ENCODE measurements around the gene DYDC1.
"Not testable (repeated sequence)": the region's sequence is repeated elsewhere in the genome, so short reads cannot be mapped to it uniquely, and the experiment has no call there.

DYDC1 gene

GRCh38 chr10:80365510-80365909 lies 9.0 kb upstream of the DYDC1 start:
- Mint-ChIP-seq H3K4me3 (no peak overlapping the region), H3K27ac (no peak overlapping the region), H3K36me3 (no peaks in the 10 kb centered on the region), H3K4me1 (no peaks in the 10 kb centered on the region), H3K9me3 (peaks cover 6% of the 10 kb centered on the region), H3K27me3 (peaks cover 23% of the 10 kb centered on the region)
- CTCF ChIA-PET: interaction anchor here (0.5 kb wide), 1 partner anchor 312 kb away, joined by 3 read pairs; no protein-coding TSS in a partner anchor
- no peak for DNase-seq

DNA sequence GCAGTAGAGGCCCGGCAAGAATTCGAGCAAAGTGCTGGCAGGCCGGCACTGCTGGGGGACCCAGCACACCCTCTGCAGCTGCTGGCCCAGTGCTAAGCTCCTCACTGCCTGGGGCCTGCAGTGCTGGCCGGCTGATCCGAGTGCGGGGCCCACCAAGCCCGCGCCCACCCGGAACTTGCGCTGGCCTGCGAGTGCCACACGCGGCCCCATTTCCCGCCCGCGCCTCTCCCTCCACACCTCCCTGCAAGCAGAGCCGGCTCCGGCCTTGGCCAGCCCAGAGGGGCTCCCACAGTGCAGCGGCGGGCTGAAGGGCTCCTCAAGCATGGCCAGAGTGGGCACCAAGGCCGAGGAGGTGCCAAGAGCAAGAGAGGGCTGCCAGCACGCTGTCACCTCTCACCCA lies 3.1 kb upstream of the DYDC1 start:
- CTCF ChIA-PET: interaction anchor here (0.9 kb wide), 1 partner anchor 18 kb away, joined by 4 read pairs; no protein-coding TSS in a partner anchor
- H3K27me3 Mint-ChIP-seq: peaks cover 46% of the 10 kb centered on the region
- H3K4me1 Mint-ChIP-seq: peaks cover 7% of the 10 kb centered on the region
- no peak overlapping the region for H3K4me3 Mint-ChIP-seq
- H3K9me3 Mint-ChIP-seq: no peaks in the 10 kb centered on the region
- no peak for DNase-seq
- H3K36me3 Mint-ChIP-seq: no peaks in the 10 kb centered on the region
- H3K27ac Mint-ChIP-seq: no peak overlapping the region

- H3K27me3 Mint-ChIP-seq: peaks cover 46% of the 10 kb centered on the region
- not testable (repeated sequence) for H3K9me3 Mint-ChIP-seq, DNase-seq, H3K27ac Mint-ChIP-seq, H3K4me3 Mint-ChIP-seq, H3K4me1 Mint-ChIP-seq, H3K36me3 Mint-ChIP-seq
- CTCF ChIA-PET: interaction anchor here (0.9 kb wide), 1 partner anchor 19 kb away, joined by 4 read pairs; no protein-coding TSS in a partner anchor
Measured at GRCh38 chr10:80358925-80359324, 2.4 kb upstream of the DYDC1 start.

GRCh38 chr10:80357851-80358125 lies 1.2 kb upstream of the DYDC1 start:
- H3K4me1 Mint-ChIP-seq: peaks cover 7% of the 10 kb centered on the region
- H3K36me3 Mint-ChIP-seq: no peaks in the 10 kb centered on the region
- CTCF ChIA-PET: interaction anchor here (1.5 kb wide), 1 partner anchor 20 kb away, joined by 8 read pairs; no protein-coding TSS in a partner anchor
- peaks cover 47% of the 10 kb centered on the region for H3K27me3 Mint-ChIP-seq
- no peak overlapping the region for H3K27ac Mint-ChIP-seq
- no peak for DNase-seq
- H3K9me3 Mint-ChIP-seq: no peaks in the 10 kb centered on the region
- no peak overlapping the region for H3K4me3 Mint-ChIP-seq

DNA sequence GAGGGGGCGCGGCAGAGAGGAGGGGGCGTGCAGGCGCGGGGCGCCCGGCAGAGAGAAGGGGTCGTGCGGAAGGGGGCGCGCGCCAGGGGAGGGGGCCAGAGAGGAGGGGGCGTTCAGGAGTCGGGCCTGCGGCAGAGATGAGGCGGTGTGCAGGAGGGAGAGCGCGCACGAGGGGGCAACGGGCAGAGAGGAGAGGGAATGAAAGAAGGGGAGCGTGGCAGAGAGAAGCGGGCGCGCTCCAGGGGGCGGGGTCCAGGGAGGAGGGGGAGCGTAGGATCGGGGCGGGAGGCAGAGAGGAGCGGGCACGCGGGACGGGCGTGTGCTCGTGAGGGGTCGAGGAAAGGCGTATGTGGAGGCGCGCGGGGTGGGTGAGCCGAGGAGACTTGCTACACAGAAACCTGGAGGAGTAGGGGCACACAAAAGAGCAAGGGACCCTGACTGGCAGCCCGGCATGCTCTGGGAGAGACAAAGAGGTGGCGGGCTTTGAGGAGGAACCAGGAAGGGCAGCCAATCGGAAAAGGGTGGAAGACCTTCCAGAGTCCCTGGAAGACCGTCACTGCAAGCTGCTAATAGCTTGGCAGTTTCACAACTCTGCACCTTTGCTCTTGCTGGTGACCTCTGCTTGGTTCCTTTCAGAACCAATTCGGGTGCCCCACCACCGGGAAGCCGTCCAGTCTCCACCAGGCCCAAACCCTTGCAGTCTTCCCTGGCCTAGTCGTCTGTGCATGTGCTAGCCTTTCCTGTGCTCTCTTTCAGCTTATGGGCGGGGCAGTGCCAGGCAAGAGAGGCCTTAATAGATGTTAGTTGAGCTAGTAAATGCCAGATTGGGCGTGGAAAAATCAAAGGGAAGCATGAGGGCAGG lies 665 bp upstream of the DYDC1 start:
- CTCF ChIA-PET: interaction anchor here (1.5 kb wide), 1 partner anchor 21 kb away, joined by 8 read pairs; no protein-coding TSS in a partner anchor
- peaks cover 45% of the 10 kb centered on the region for H3K27me3 Mint-ChIP-seq

DNA sequence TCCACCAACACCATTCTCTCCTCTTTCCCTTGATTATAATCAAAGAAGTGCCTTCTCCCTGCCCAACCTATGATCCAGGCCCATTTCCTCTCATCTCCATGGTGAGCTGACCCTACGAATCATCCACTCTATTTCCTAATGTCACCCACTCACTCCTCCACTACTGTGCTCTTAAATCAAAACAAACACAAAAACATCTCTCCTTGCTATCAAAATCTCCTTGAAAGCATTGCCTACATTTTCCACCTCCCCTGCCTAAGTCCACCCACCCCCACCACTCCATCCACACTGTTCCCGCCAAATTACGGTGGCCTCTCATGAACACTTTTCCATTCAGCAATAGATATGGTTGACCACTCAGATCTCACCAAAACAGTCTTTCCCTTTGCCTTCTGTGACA lies 5.3 kb downstream of the DYDC1 start:
- DNase-seq: no peak
- CTCF ChIA-PET: interaction anchor here (1.2 kb wide), 1 partner anchor 27 kb away, joined by 3 read pairs; no protein-coding TSS in a partner anchor

More for the DNA sequence above, 665 bp upstream of the DYDC1 start:
- Mint-ChIP-seq H3K4me3 (peak overlapping the region; percentile 59), H3K4me1 (peaks cover 7% of the 10 kb centered on the region), H3K27ac (no peak overlapping the region), H3K36me3 (no peaks in the 10 kb centered on the region), H3K9me3 (no peaks in the 10 kb centered on the region)
- no peak for DNase-seq

GRCh38 chr10:80350251-80350650 lies 6.3 kb downstream of the DYDC1 start:
- Mint-ChIP-seq H3K9me3 (no peaks in the 10 kb centered on the region), H3K27ac (no peak overlapping the region), H3K27me3 (peaks cover 7% of the 10 kb centered on the region), H3K4me1 (no peaks in the 10 kb centered on the region), H3K4me3 (no peak overlapping the region), H3K36me3 (no peaks in the 10 kb centered on the region)
- CTCF ChIA-PET: interaction anchor here (1.2 kb wide), 1 partner anchor 28 kb away, joined by 3 read pairs; no protein-coding TSS in a partner anchor
- DNase-seq: no peak

More for the DNA sequence above, 5.3 kb downstream of the DYDC1 start:
- no peaks in the 10 kb centered on the region for H3K36me3 Mint-ChIP-seq
- H3K27ac Mint-ChIP-seq: no peak overlapping the region
- no peaks in the 10 kb centered on the region for H3K9me3 Mint-ChIP-seq
- no peaks in the 10 kb centered on the region for H3K4me1 Mint-ChIP-seq
- no peak overlapping the region for H3K4me3 Mint-ChIP-seq
- H3K27me3 Mint-ChIP-seq: peaks cover 14% of the 10 kb centered on the region

DNA sequence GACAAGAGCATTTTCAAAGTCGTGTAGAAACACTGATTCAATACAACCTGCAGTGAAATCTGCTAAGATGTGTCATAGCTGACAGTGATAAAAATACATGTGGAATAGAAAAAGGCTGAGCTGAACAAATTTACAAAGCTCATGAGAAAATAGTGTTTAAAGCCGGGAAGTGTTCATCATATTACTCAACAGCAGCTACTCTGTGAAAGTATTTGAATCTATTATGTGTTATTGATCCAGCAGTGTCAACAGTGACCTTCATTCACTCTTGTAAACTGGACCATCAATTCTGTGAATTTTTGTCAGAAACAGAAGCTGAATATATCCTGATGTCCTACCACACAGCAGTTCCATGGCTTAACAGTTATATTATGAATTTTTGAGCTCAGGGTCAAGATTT lies 11.6 kb downstream of the DYDC1 start:
- Mint-ChIP-seq H3K27ac (no peak overlapping the region), H3K4me3 (no peak overlapping the region), H3K27me3 (no peaks in the 10 kb centered on the region), H3K36me3 (no peaks in the 10 kb centered on the region), H3K9me3 (no peaks in the 10 kb centered on the region), H3K4me1 (no peaks in the 10 kb centered on the region)
- CTCF ChIA-PET: no interaction called here
- DNase-seq: no peak

DNA sequence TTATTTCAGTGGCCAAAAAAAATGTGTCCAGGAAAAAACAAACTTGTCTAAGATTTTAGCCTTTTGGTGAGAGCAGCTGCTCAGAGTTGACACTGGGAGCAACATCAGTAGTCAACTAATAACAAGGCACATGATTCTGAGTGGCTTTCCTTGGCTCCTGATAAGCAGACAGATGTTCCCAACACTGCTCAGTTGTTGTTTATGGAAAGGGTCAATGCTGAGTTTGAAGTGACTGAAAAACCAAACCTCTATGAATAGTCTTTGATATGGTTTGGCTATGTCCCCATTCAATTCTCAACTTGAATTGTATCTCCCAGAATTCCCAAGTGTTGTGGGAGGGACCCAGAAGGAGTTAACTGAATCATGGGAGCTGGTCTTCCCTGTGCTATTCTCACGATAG lies 12.3 kb downstream of the DYDC1 start:
- Mint-ChIP-seq H3K36me3 (no peaks in the 10 kb centered on the region), H3K27me3 (no peaks in the 10 kb centered on the region), H3K27ac (no peak overlapping the region), H3K4me3 (no peak overlapping the region), H3K9me3 (no peaks in the 10 kb centered on the region), H3K4me1 (no peaks in the 10 kb centered on the region)
- no peak for DNase-seq
- CTCF ChIA-PET: no interaction called here

DNA sequence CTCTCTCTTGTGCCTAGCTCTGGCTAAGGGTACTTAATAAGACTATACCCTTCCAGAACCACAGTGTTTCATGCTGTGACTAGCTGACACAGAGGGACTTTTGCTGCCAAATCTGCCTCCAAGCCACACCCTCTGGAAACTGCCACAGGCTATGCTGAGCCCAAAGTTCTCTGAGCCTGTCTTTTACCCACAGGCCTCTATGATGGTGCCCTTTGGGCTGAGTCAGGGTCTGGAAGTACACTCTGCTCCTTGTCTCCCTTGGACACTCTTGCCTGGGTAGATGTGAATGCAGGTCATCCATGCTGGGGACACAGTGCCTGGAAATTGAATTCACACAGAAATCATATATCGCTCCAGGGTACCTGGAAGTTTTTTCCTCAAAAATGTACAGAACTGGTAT lies 22.6 kb downstream of the DYDC1 start:
- H3K4me3 Mint-ChIP-seq: no peak overlapping the region
- H3K4me1 Mint-ChIP-seq: no peaks in the 10 kb centered on the region
- CTCF ChIA-PET: no interaction called here
- H3K27ac Mint-ChIP-seq: no peak overlapping the region
- DNase-seq: no peak
- H3K27me3 Mint-ChIP-seq: peaks cover 7% of the 10 kb centered on the region
- no peaks in the 10 kb centered on the region for H3K9me3 Mint-ChIP-seq
- H3K36me3 Mint-ChIP-seq: no peaks in the 10 kb centered on the region

GRCh38 chr10:80324891-80325364 lies 31.6 kb downstream of the DYDC1 start:
- H3K4me3 Mint-ChIP-seq: no peak overlapping the region
- H3K4me1 Mint-ChIP-seq: no peaks in the 10 kb centered on the region
- H3K27me3 Mint-ChIP-seq: no peaks in the 10 kb centered on the region
- no peak overlapping the region for H3K27ac Mint-ChIP-seq
- CTCF ChIA-PET: no interaction called here
- no peaks in the 10 kb centered on the region for H3K36me3 Mint-ChIP-seq
- no peak for DNase-seq
- H3K9me3 Mint-ChIP-seq: no peaks in the 10 kb centered on the region

DNA sequence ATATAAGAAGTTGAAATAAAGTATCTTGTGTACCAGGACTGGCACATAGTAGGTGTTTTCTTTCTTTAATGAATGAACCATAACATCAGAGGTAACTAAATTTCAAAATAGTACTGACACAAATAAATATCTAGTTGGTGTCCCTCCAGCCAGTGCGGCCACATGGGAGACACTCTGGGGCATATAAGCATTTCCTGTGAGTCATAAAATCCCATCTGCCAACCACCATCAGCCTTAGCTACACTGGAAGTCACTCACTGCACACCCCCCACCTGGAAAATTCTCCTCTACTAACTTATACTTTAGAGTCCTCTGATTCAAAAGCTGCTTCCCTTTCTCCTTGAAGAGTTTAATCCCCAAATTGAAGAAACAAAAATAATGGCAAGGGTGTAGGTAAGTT lies 32.5 kb downstream of the DYDC1 start:
- Mint-ChIP-seq H3K9me3 (no peaks in the 10 kb centered on the region), H3K27ac (no peak overlapping the region), H3K36me3 (no peaks in the 10 kb centered on the region), H3K27me3 (peaks cover under 1% of the 10 kb centered on the region), H3K4me1 (no peaks in the 10 kb centered on the region), H3K4me3 (no peak overlapping the region)
- DNase-seq: no peak
- CTCF ChIA-PET: no interaction called here

DNA sequence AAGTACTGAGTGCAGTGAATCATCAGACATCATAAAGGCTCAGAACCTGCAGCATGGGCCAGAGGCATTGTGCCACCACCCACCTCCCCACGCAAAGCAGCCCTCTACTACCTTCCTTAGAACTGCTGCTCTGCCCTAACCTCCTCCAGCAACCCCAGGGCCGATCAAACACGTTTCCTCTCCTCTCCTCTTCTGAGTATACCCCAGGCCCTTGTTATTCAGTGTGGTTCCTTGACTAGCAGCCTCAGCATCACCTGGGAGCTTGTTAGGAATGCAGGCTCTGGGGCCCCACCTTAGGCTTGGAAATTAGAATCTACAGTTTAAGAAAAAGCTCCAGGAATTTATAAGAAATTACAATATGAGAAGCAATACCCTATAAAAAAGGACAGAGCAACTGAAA lies 33.2 kb downstream of the DYDC1 start:
- H3K4me1 Mint-ChIP-seq: no peaks in the 10 kb centered on the region
- no peaks in the 10 kb centered on the region for H3K9me3 Mint-ChIP-seq
- H3K27me3 Mint-ChIP-seq: peaks cover 4% of the 10 kb centered on the region
- CTCF ChIA-PET: no interaction called here
- no peaks in the 10 kb centered on the region for H3K36me3 Mint-ChIP-seq
- no peak overlapping the region for H3K27ac Mint-ChIP-seq
- no peak for DNase-seq
- no peak overlapping the region for H3K4me3 Mint-ChIP-seq

GRCh38 chr10:80322711-80323110 lies 33.8 kb downstream of the DYDC1 start:
- H3K9me3 Mint-ChIP-seq: no peaks in the 10 kb centered on the region
- no peaks in the 10 kb centered on the region for H3K4me1 Mint-ChIP-seq
- H3K27me3 Mint-ChIP-seq: peaks cover 4% of the 10 kb centered on the region
- H3K4me3 Mint-ChIP-seq: no peak overlapping the region
- CTCF ChIA-PET: no interaction called here
- no peaks in the 10 kb centered on the region for H3K36me3 Mint-ChIP-seq
- no peak overlapping the region for H3K27ac Mint-ChIP-seq
- DNase-seq: no peak

- H3K27me3 Mint-ChIP-seq: peaks cover 4% of the 10 kb centered on the region
- no peaks in the 10 kb centered on the region for H3K4me1 Mint-ChIP-seq
- CTCF ChIA-PET: no interaction called here
- H3K4me3 Mint-ChIP-seq: no peak overlapping the region
- no peak for DNase-seq
- H3K27ac Mint-ChIP-seq: no peak overlapping the region
- H3K36me3 Mint-ChIP-seq: no peaks in the 10 kb centered on the region
- no peaks in the 10 kb centered on the region for H3K9me3 Mint-ChIP-seq
Measured at GRCh38 chr10:80322158-80322557, 34.4 kb downstream of the DYDC1 start.

All from activated naive CD4-positive, alpha-beta T cell treated with anti-CD3 and anti-CD28 coated beads, Interleukin-2, amount 10 ng/mL, durations not matched to agents 7 days and 5 days (primary cell).